HepG2 (cell line): ENCODE data around the gene TRIM67. TPM values are rescaled to one million over a fixed set of nuclear protein-coding genes. Genes with fewer than 3 reads are reported as not detected.

Source experiments
- CHD4 ChIP-seq: fragments of 200-600 bp; sonication (generic); IDR thresholded peaks from 2 replicates; pipeline ENCODE4 v1.7.0; 2017; ENCODE audit warnings: mild to moderate bottlenecking, low read length, borderline replicate concordance
- KDM3A ChIP-seq: IDR thresholded peaks from 2 replicates; pipeline ENCODE4 v1.6.1; 2018; ENCODE audit warnings: low read depth, missing compliant biosample characterization
- KDM4B ChIP-seq: sonication (generic); formaldehyde crosslinking; IDR thresholded peaks from 2 replicates; pipeline ENCODE4 v1.4.0; 2020; ENCODE audit warnings: missing genetic modification reagents
- MTF2 ChIP-seq: sonication (generic); formaldehyde crosslinking; IDR thresholded peaks from 2 replicates; pipeline ENCODE4 v1.5.0; 2020; ENCODE audit warnings: missing genetic modification reagents, borderline replicate concordance
- PAX8 ChIP-seq: sonication (generic); formaldehyde crosslinking; IDR thresholded peaks from 2 replicates; pipeline ENCODE4 v1.8.0; 2022; ENCODE audit warnings: mild to moderate bottlenecking, missing genetic modification reagents, borderline replicate concordance
- PHF5A ChIP-seq: IDR thresholded peaks from one replicate; pipeline ENCODE4 v1.6.1; 2018; ENCODE audit warnings: low read depth, missing genetic modification reagents; ENCODE audit not compliant: unreplicated experiment
- RFX1 ChIP-seq: fragments of 450-650 bp; IDR thresholded peaks from 2 replicates; pipeline ENCODE4 v1.6.1; 2017
- RXRB ChIP-seq: IDR thresholded peaks from 2 replicates; pipeline ENCODE4 v1.6.1; 2016; ENCODE audit warnings: borderline replicate concordance, missing genetic modification reagents, missing compliant biosample characterization
- ZNF34 ChIP-seq: sonication (generic); formaldehyde crosslinking; IDR thresholded peaks from 2 replicates; pipeline ENCODE4 v1.4.0; 2020; ENCODE audit warnings: mild to moderate bottlenecking, missing genetic modification reagents, borderline replicate concordance
- ZNF383 ChIP-seq: sonication (generic); formaldehyde crosslinking; IDR thresholded peaks from 2 replicates; pipeline ENCODE4 v1.4.0; 2020; ENCODE audit warnings: missing genetic modification reagents, mild to moderate bottlenecking, borderline replicate concordance
- ZNF563 ChIP-seq: sonication (generic); formaldehyde crosslinking; IDR thresholded peaks from 2 replicates; pipeline ENCODE4 v1.8.0; 2022; ENCODE audit warnings: mild to moderate bottlenecking, moderate library complexity, missing genetic modification reagents
- ZNF75D ChIP-seq: sonication (generic); formaldehyde crosslinking; IDR thresholded peaks from 2 replicates; pipeline ENCODE4 v1.8.1; 2023; ENCODE audit warnings: missing genetic modification reagents, mild to moderate bottlenecking, borderline replicate concordance
- ZNF772 ChIP-seq: sonication (generic); formaldehyde crosslinking; IDR thresholded peaks from 2 replicates; pipeline ENCODE4 v1.5.0; 2020; ENCODE audit warnings: mild to moderate bottlenecking, missing genetic modification reagents
- ZNF792 ChIP-seq: IDR thresholded peaks from 2 replicates; pipeline ENCODE4 v1.6.1; 2016
- polyA plus RNA-seq, 8 experiments: library from polyadenylated mRNA; depleted of rRNA in 3 of 8; stranded (reverse) in 7 of 8; unstranded in 1 of 8; fragments of >200 nt; fragmentation: Illumina TruSeq in 4 of 8; extraction: Trizol in 4 of 8; gene quantifications; 2 replicates each; pipeline versions ENCODE4 v1.2.1 to v1.2.3, GENCODE V29; 2011 to 2016; ENCODE audit warnings: low read depth in 4 of 8, missing spikeins in 1 of 8, mixed read lengths in 1 of 8; ENCODE audit not compliant: insufficient read depth in 1 of 8
- total RNA-seq, 5 experiments: library from RNA; depleted of rRNA; stranded (reverse); fragments of >200 nt; fragmentation: Illumina TruSeq; extraction: Trizol; gene quantifications; 2 replicates each; pipeline ENCODE4 v1.2.3, GENCODE V29; 2016; ENCODE audit warnings: low read depth in 1 of 5
- TF ChIP-seq, protein P1 (sequence below), 2 experiments: sonication (generic) in 1 of 2; formaldehyde crosslinking in 1 of 2; IDR thresholded peaks; 2 replicates each; pipeline versions ENCODE4 v1.5.1 to v1.6.1; 2011 to 2020; ENCODE audit warnings: borderline replicate concordance in 1 of 2, low read depth in 1 of 2, low read length in 1 of 2, mild to moderate bottlenecking in 1 of 2, missing genetic modification reagents in 1 of 2, moderate library complexity in 1 of 2
- TF ChIP-seq, protein P2 (sequence below): sonication (generic); formaldehyde crosslinking; IDR thresholded peaks from 2 replicates; pipeline ENCODE4 v1.8.0; 2022; ENCODE audit warnings: missing genetic modification reagents, mild to moderate bottlenecking, borderline replicate concordance
- TF ChIP-seq, protein P3 (sequence below): IDR thresholded peaks from 2 replicates; pipeline ENCODE4 v1.6.1; 2018; ENCODE audit warnings: missing genetic modification reagents, mild to moderate bottlenecking, missing compliant biosample characterization
- TF ChIP-seq, protein P4 (sequence below): sonication (generic); formaldehyde crosslinking; IDR thresholded peaks from 2 replicates; pipeline ENCODE4 v1.4.0; 2020; ENCODE audit warnings: missing genetic modification reagents
- TF ChIP-seq, protein P5 (sequence below): IDR thresholded peaks from 2 replicates; pipeline ENCODE4 v1.6.1; 2016; ENCODE audit warnings: missing genetic modification reagents, missing compliant biosample characterization
- TF ChIP-seq, protein P6 (sequence below): sonication (generic); formaldehyde crosslinking; IDR thresholded peaks from 2 replicates; pipeline ENCODE4 v1.4.0; 2020; ENCODE audit warnings: mild to moderate bottlenecking, missing genetic modification reagents

Gene TRIM67
- total and polyA plus RNA-seq, 2 of the 13 experiments (the other 11 are each of a cell fraction or from before 2014, with no cell fraction given): not detected

DNA sequence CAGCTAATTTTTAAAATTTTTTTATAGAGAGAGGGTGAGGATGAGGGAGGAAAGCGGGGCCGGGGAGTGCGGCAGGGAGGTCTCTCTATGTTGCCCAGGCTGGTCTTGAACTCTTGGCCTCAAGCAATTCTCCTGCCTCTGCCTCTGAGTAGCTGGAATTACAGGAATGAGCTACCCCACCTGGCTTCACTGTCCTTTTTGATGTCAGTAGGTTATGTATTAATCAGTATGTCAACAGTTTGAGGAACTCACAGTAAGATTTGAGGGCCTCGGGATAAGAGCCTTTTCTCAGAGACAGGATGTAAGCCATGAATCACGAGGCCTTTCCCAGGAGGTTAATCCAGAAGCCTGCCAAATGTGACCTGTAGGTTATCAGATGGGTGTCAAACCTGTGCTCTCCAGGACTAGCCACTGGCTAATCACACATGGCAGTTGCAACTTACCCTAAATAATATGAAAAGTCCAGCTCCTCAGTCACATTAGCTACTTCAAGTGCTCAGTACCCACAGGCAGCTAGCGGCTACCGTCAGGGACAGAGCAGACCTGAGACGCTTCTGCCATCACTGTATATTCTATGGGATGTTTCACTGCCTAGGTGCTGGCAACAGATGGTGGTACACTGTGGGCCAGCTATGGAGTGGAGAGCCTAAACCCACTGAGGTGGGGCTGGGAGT lies 33.1 kb downstream of the TRIM67 start (continued):
- TF ChIP-seq, protein P1, sequence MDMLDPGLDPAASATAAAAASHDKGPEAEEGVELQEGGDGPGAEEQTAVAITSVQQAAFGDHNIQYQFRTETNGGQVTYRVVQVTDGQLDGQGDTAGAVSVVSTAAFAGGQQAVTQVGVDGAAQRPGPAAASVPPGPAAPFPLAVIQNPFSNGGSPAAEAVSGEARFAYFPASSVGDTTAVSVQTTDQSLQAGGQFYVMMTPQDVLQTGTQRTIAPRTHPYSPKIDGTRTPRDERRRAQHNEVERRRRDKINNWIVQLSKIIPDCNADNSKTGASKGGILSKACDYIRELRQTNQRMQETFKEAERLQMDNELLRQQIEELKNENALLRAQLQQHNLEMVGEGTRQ (IDR thresholded peaks at IDR 0.05; ENCODE audit: low read depth, low read length): no peak
- TF ChIP-seq, protein P1 (CRISPR knock-in tag; IDR thresholded peaks at IDR 0.05; ENCODE audit: borderline replicate concordance): no peak
- TF ChIP-seq CHD4: 0 out of 2 replicates have a peak, but pooled peaks have one; percentile 55
- TF ChIP-seq, protein P2, sequence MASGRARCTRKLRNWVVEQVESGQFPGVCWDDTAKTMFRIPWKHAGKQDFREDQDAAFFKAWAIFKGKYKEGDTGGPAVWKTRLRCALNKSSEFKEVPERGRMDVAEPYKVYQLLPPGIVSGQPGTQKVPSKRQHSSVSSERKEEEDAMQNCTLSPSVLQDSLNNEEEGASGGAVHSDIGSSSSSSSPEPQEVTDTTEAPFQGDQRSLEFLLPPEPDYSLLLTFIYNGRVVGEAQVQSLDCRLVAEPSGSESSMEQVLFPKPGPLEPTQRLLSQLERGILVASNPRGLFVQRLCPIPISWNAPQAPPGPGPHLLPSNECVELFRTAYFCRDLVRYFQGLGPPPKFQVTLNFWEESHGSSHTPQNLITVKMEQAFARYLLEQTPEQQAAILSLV (CRISPR knock-in tag): no peak
- TF ChIP-seq RFX1: no peak
- TF ChIP-seq ZNF563 (CRISPR knock-in tag): no peak
- TF ChIP-seq, protein P3, sequence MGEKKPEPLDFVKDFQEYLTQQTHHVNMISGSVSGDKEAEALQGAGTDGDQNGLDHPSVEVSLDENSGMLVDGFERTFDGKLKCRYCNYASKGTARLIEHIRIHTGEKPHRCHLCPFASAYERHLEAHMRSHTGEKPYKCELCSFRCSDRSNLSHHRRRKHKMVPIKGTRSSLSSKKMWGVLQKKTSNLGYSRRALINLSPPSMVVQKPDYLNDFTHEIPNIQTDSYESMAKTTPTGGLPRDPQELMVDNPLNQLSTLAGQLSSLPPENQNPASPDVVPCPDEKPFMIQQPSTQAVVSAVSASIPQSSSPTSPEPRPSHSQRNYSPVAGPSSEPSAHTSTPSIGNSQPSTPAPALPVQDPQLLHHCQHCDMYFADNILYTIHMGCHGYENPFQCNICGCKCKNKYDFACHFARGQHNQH (CRISPR knock-in tag): peak; percentile 78
- TF ChIP-seq, protein P4, sequence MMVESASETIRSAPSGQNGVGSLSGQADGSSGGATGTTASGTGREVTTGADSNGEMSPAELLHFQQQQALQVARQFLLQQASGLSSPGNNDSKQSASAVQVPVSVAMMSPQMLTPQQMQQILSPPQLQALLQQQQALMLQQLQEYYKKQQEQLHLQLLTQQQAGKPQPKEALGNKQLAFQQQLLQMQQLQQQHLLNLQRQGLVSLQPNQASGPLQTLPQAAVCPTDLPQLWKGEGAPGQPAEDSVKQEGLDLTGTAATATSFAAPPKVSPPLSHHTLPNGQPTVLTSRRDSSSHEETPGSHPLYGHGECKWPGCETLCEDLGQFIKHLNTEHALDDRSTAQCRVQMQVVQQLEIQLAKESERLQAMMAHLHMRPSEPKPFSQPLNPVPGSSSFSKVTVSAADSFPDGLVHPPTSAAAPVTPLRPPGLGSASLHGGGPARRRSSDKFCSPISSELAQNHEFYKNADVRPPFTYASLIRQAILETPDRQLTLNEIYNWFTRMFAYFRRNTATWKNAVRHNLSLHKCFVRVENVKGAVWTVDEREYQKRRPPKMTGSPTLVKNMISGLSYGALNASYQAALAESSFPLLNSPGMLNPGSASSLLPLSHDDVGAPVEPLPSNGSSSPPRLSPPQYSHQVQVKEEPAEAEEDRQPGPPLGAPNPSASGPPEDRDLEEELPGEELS (CRISPR knock-in tag): peak; percentile 74
- TF ChIP-seq ZNF792: peak; percentile 79
- TF ChIP-seq, protein P5, sequence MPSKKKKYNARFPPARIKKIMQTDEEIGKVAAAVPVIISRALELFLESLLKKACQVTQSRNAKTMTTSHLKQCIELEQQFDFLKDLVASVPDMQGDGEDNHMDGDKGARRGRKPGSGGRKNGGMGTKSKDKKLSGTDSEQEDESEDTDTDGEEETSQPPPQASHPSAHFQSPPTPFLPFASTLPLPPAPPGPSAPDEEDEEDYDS: 0 out of 2 replicates have a peak, but pooled peaks have one; percentile 22
- TF ChIP-seq PHF5A (CRISPR knock-in tag): no peak
- no peak for TF ChIP-seq PAX8
- TF ChIP-seq MTF2 (CRISPR knock-in tag): no peak
- TF ChIP-seq ZNF383 (CRISPR knock-in tag): no peak
- no peak; the same call in 1 of the 2 replicates for TF ChIP-seq KDM4B
- peak; percentile 64; the same call in 1 of the 2 replicates for TF ChIP-seq KDM3A (CRISPR knock-in tag)
- peak; percentile 87 for TF ChIP-seq RXRB
- peak; percentile 51; the same call in 1 of the 2 replicates for TF ChIP-seq ZNF772 (CRISPR knock-in tag)
- no peak for TF ChIP-seq ZNF34 (CRISPR knock-in tag)
- TF ChIP-seq ZNF75D (CRISPR knock-in tag): no peak
- TF ChIP-seq, protein P6, sequence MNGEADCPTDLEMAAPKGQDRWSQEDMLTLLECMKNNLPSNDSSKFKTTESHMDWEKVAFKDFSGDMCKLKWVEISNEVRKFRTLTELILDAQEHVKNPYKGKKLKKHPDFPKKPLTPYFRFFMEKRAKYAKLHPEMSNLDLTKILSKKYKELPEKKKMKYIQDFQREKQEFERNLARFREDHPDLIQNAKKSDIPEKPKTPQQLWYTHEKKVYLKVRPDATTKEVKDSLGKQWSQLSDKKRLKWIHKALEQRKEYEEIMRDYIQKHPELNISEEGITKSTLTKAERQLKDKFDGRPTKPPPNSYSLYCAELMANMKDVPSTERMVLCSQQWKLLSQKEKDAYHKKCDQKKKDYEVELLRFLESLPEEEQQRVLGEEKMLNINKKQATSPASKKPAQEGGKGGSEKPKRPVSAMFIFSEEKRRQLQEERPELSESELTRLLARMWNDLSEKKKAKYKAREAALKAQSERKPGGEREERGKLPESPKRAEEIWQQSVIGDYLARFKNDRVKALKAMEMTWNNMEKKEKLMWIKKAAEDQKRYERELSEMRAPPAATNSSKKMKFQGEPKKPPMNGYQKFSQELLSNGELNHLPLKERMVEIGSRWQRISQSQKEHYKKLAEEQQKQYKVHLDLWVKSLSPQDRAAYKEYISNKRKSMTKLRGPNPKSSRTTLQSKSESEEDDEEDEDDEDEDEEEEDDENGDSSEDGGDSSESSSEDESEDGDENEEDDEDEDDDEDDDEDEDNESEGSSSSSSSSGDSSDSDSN: 0 out of 2 replicates have a peak, but pooled peaks have one; percentile 41
